ENCODE measurements around the gene MTG2. TPM values are rescaled to one million over a fixed set of nuclear protein-coding genes. Genes with fewer than 3 reads are reported as not detected.
A peak's percentile ranks its signal among the peaks of the same experiment; 100 is the strongest.

Gene MTG2
- total and polyA plus RNA-seq, 2 of the 13 experiments (the other 11 are each of a cell fraction or from before 2014, with no cell fraction given): 20.4 to 37.8 TPM

DNA sequence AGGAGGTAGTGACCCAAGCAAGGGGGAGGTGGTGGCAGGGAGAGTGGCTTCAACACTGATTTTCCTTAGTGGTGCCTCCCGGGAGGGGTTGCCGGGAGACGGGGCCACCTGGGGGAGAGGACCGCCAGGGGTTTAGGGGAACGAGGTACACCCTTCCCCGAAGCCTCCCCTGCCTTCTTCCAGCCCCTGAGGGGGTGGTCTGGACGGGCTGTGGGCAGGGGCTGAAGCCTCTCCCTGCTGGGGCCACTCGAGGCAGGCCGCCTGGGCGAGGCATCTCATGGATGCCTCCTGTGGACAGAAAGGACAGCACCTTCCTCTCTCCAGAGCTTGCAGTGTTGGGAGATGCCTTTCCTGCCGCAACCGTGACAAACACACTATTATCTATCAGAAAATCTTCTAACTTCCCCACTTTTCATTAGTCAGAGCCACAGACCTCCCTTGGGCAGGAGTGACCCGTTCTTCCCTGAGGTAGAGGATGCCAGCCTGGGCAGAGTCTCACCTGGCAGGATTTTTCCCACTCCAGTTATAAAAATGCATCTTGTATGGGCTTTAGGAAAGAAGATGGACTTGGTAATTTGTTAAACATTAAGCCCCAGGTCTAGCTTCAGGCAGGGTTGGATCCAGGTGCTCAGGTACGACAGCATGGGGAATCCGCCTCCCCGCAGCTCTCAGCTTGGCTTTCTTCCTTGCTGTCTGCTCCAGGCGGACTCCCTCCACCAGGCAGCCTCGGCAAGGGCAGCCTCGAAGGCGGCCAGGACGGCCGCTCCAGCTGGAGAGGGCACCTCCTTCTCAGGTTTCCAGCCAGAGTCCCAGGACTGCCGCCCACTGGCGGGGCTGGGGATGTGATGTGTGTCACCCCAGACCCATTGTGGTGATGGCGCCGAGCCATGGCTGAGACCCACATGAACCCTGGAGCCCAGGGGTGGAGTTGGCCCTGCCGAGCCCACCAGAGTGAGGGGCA, 26.2 kb downstream of the MTG2 start (continued):
- TF ChIP-seq, protein P1, sequence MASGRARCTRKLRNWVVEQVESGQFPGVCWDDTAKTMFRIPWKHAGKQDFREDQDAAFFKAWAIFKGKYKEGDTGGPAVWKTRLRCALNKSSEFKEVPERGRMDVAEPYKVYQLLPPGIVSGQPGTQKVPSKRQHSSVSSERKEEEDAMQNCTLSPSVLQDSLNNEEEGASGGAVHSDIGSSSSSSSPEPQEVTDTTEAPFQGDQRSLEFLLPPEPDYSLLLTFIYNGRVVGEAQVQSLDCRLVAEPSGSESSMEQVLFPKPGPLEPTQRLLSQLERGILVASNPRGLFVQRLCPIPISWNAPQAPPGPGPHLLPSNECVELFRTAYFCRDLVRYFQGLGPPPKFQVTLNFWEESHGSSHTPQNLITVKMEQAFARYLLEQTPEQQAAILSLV (CRISPR knock-in tag; IDR thresholded peaks at IDR 0.05; ENCODE audit: borderline replicate concordance): 0 out of 2 replicates have a peak, but pooled peaks have one; percentile 64
- TF ChIP-seq CENPX (CRISPR knock-in tag; IDR thresholded peaks at IDR 0.05) (no peak), HMG20B (CRISPR knock-in tag; conservative IDR thresholded peaks at IDR 0.05) (no peak), SETDB1 (CRISPR knock-in tag; IDR thresholded peaks at IDR 0.05; ENCODE audit: borderline replicate concordance) (no peak), ZNF10 (CRISPR knock-in tag; IDR thresholded peaks at IDR 0.05; ENCODE audit: borderline replicate concordance, low read depth) (no peak), ZIK1 (CRISPR knock-in tag; IDR thresholded peaks at IDR 0.05; ENCODE audit: borderline replicate concordance, low read depth) (no peak), ZNF367 (CRISPR knock-in tag; IDR thresholded peaks at IDR 0.05; ENCODE audit: borderline replicate concordance) (no peak), ZNF557 (CRISPR knock-in tag; IDR thresholded peaks at IDR 0.05) (no peak), POGZ (CRISPR knock-in tag; IDR thresholded peaks at IDR 0.05) (no peak; the same call in 1 of the 2 replicates), GPN1 (CRISPR knock-in tag; IDR thresholded peaks at IDR 0.05; ENCODE audit: borderline replicate concordance) (no peak), GFI1 (CRISPR knock-in tag; IDR thresholded peaks at IDR 0.05; ENCODE audit: borderline replicate concordance) (no peak), PHF5A (CRISPR knock-in tag; IDR thresholded peaks at IDR 0.05; ENCODE audit: low read depth, unreplicated experiment) (no peak), MEIS2 (CRISPR knock-in tag; IDR thresholded peaks at IDR 0.05) (no peak), ZNF326 (CRISPR knock-in tag; IDR thresholded peaks at IDR 0.05; ENCODE audit: borderline replicate concordance) (no peak), ZKSCAN5 (CRISPR knock-in tag; IDR thresholded peaks at IDR 0.05) (no peak), TRIM24 (CRISPR knock-in tag; IDR thresholded peaks at IDR 0.05) (0 out of 2 replicates have a peak, but pooled peaks have one; percentile 16)
- TF ChIP-seq, protein P2, sequence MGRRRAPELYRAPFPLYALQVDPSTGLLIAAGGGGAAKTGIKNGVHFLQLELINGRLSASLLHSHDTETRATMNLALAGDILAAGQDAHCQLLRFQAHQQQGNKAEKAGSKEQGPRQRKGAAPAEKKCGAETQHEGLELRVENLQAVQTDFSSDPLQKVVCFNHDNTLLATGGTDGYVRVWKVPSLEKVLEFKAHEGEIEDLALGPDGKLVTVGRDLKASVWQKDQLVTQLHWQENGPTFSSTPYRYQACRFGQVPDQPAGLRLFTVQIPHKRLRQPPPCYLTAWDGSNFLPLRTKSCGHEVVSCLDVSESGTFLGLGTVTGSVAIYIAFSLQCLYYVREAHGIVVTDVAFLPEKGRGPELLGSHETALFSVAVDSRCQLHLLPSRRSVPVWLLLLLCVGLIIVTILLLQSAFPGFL (CRISPR knock-in tag; IDR thresholded peaks at IDR 0.05): no peak
- TF ChIP-seq, protein P3, sequence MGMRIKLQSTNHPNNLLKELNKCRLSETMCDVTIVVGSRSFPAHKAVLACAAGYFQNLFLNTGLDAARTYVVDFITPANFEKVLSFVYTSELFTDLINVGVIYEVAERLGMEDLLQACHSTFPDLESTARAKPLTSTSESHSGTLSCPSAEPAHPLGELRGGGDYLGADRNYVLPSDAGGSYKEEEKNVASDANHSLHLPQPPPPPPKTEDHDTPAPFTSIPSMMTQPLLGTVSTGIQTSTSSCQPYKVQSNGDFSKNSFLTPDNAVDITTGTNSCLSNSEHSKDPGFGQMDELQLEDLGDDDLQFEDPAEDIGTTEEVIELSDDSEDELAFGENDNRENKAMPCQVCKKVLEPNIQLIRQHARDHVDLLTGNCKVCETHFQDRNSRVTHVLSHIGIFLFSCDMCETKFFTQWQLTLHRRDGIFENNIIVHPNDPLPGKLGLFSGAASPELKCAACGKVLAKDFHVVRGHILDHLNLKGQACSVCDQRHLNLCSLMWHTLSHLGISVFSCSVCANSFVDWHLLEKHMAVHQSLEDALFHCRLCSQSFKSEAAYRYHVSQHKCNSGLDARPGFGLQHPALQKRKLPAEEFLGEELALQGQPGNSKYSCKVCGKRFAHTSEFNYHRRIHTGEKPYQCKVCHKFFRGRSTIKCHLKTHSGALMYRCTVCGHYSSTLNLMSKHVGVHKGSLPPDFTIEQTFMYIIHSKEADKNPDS (CRISPR knock-in tag; IDR thresholded peaks at IDR 0.05): no peak; the same call in 1 of the 2 replicates
- TF ChIP-seq, protein P4, sequence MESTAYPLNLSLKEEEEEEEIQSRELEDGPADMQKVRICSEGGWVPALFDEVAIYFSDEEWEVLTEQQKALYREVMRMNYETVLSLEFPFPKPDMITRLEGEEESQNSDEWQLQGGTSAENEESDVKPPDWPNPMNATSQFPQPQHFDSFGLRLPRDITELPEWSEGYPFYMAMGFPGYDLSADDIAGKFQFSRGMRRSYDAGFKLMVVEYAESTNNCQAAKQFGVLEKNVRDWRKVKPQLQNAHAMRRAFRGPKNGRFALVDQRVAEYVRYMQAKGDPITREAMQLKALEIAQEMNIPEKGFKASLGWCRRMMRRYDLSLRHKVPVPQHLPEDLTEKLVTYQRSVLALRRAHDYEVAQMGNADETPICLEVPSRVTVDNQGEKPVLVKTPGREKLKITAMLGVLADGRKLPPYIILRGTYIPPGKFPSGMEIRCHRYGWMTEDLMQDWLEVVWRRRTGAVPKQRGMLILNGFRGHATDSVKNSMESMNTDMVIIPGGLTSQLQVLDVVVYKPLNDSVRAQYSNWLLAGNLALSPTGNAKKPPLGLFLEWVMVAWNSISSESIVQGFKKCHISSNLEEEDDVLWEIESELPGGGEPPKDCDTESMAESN (CRISPR knock-in tag; conservative IDR thresholded peaks at IDR 0.05): 0 out of 2 replicates have a peak, but pooled peaks have one; percentile 55
- TF ChIP-seq, protein P5, sequence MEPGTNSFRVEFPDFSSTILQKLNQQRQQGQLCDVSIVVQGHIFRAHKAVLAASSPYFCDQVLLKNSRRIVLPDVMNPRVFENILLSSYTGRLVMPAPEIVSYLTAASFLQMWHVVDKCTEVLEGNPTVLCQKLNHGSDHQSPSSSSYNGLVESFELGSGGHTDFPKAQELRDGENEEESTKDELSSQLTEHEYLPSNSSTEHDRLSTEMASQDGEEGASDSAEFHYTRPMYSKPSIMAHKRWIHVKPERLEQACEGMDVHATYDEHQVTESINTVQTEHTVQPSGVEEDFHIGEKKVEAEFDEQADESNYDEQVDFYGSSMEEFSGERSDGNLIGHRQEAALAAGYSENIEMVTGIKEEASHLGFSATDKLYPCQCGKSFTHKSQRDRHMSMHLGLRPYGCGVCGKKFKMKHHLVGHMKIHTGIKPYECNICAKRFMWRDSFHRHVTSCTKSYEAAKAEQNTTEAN (CRISPR knock-in tag; conservative IDR thresholded peaks at IDR 0.05): no peak

Measured in HepG2 (cell line).